Fibroblast of the conjunctiva (primary cell): Measurements from ENCODE around the gene PM20D2.

ENCODE experiments used
- DNase-seq: peaks from one replicate; pipeline ENCODE4 v3.0.0-alpha.2; 2010; ENCODE audit warnings: low read depth

The PM20D2 gene

GRCh38 chr6:89145091-89145955, 532 bp upstream of the PM20D2 start:
- no peak for DNase-seq

GRCh38 chr6:89146718-89147700, 1.2 kb downstream of the PM20D2 start:
- no peak for DNase-seq

- no peak for DNase-seq
Measured at GRCh38 chr6:89148016-89148750, 2.3 kb downstream of the PM20D2 start.

GRCh38 chr6:89154131-89154530, 8.3 kb downstream of the PM20D2 start:
- DNase-seq: no peak

- no peak for DNase-seq
Measured at GRCh38 chr6:89160331-89161092, 14.7 kb downstream of the PM20D2 start.

- no peak for DNase-seq
Measured at GRCh38 chr6:89161326-89162046, 15.6 kb downstream of the PM20D2 start.

- no peak for DNase-seq
Measured at GRCh38 chr6:89162047-89162371, 16.2 kb downstream of the PM20D2 start.

- DNase-seq: no peak
Measured at GRCh38 chr6:89172131-89172530, 26.3 kb downstream of the PM20D2 start.

GRCh38 chr6:89173634-89174033, 27.8 kb downstream of the PM20D2 start:
- DNase-seq: no peak

- DNase-seq: no peak
Measured at GRCh38 chr6:89180112-89180511, 34.3 kb downstream of the PM20D2 start.

GRCh38 chr6:89180971-89181370, 35.1 kb downstream of the PM20D2 start:
- DNase-seq: no peak

GRCh38 chr6:89183294-89183693, 37.4 kb downstream of the PM20D2 start:
- DNase-seq: no peak

GRCh38 chr6:89184344-89184743, 38.5 kb downstream of the PM20D2 start:
- DNase-seq: no peak

- DNase-seq: no peak
Measured at GRCh38 chr6:89186762-89187161, 40.9 kb downstream of the PM20D2 start.

GRCh38 chr6:89187504-89187903, 41.6 kb downstream of the PM20D2 start:
- DNase-seq: no peak

GRCh38 chr6:89190741-89191140, 44.9 kb downstream of the PM20D2 start:
- no peak for DNase-seq

- no peak for DNase-seq
Measured at GRCh38 chr6:89194559-89194958, 48.7 kb downstream of the PM20D2 start.

- DNase-seq: no peak
Measured at GRCh38 chr6:89197141-89197540, 51.3 kb downstream of the PM20D2 start.

- DNase-seq: no peak
Measured at GRCh38 chr6:89198235-89198634, 52.4 kb downstream of the PM20D2 start.

- DNase-seq: no peak
Measured at GRCh38 chr6:89199579-89199978, 53.7 kb downstream of the PM20D2 start.

- DNase-seq: no peak
Measured at GRCh38 chr6:89200706-89201215, 54.9 kb downstream of the PM20D2 start.
